WTC11 (cell line): ENCODE measurements around the gene RGN. TPM values are rescaled to one million over a fixed set of nuclear protein-coding genes. Genes with fewer than 3 reads are reported as not detected.
"Not testable (repeated sequence)": the region's sequence is repeated elsewhere in the genome, so short reads cannot be mapped to it uniquely, and the experiment has no call there.

ENCODE experiments used
- ATAC-seq: fragments of 200-7000 bp; cut with Tn5 transposase; 2 replicates; pipeline ENCODE4 v1.10.0; 2021; ENCODE audit warnings: mild to moderate bottlenecking, moderate library complexity
- CTCF ChIA-PET: fragments of 300-600 bp; sonication (Branson Sonifier 250); formaldehyde crosslinking; loops from one replicate; lab custom pipeline; 2021; ENCODE audit warnings: antibody characterized with exemption; lab: Charles Lee
- POLR2A ChIA-PET: fragments of 350-600 bp; sonication (Branson Sonifier 250); formaldehyde crosslinking; loops from one replicate; lab custom pipeline; 2021; ENCODE audit warnings: antibody characterized with exemption; lab: Charles Lee
- DNase-seq: peaks from one replicate; pipeline ENCODE4 v3.0.0; 2021; ENCODE audit warnings: low spot score
- H3K27ac Mint-ChIP-seq: 2 replicates; pipeline ENCODE4 v1.8.0; 2021; ENCODE audit warnings: mixed read lengths
- H3K27me3 Mint-ChIP-seq: 2 replicates; pipeline ENCODE4 v1.8.0; 2021; ENCODE audit warnings: low read depth, mild to moderate bottlenecking, moderate library complexity, mixed read lengths
- H3K36me3 Mint-ChIP-seq: 2 replicates; pipeline ENCODE4 v1.8.0; 2021; ENCODE audit warnings: mixed read lengths
- H3K4me1 Mint-ChIP-seq: 2 replicates; pipeline ENCODE4 v1.8.0; 2022; ENCODE audit warnings: mixed read lengths
- H3K4me3 Mint-ChIP-seq: 2 replicates; pipeline ENCODE4 v1.8.0; 2021; ENCODE audit warnings: mild to moderate bottlenecking, moderate library complexity, mixed read lengths
- H3K9me3 Mint-ChIP-seq: 2 replicates; pipeline ENCODE4 v1.8.0; 2021; ENCODE audit warnings: mixed read lengths
- ATF1 ChIP-seq: sonication (generic); formaldehyde crosslinking; IDR thresholded peaks from 2 replicates; pipeline ENCODE4 v1.8.1; 2023; ENCODE audit warnings: mild to moderate bottlenecking, moderate library complexity, missing genetic modification reagents
- CDX4 ChIP-seq: fragments of 250-450 bp; sonication (Bioruptor Pico); IDR thresholded peaks from 2 replicates; pipeline ENCODE4 v1.9.0; 2021; ENCODE audit warnings: moderate library complexity, mild to moderate bottlenecking, inconsistent platforms, borderline replicate concordance
- FOXK1 ChIP-seq: sonication (generic); formaldehyde crosslinking; IDR thresholded peaks from 2 replicates; pipeline ENCODE4 v1.8.0; 2022; ENCODE audit warnings: mild to moderate bottlenecking, moderate library complexity, missing genetic modification reagents
- GRHL2 ChIP-seq: fragments of 250-450 bp; sonication (Bioruptor Pico); IDR thresholded peaks from 2 replicates; pipeline ENCODE4 v1.8.0; 2022; ENCODE audit warnings: mild to moderate bottlenecking, moderate library complexity; ENCODE audit not compliant: insufficient replicate concordance, severe bottlenecking
- KAT7 ChIP-seq: sonication (generic); formaldehyde crosslinking; IDR thresholded peaks from 2 replicates; pipeline ENCODE4 v1.8.1; 2023; ENCODE audit warnings: missing genetic modification reagents, mild to moderate bottlenecking, borderline replicate concordance
- OVOL2 ChIP-seq: fragments of 250-450 bp; sonication (Bioruptor Pico); IDR thresholded peaks from 2 replicates; pipeline ENCODE4 v1.9.0; 2021; ENCODE audit warnings: mild to moderate bottlenecking, borderline replicate concordance
- SOX15 ChIP-seq: fragments of 250-450 bp; sonication (Bioruptor Pico); IDR thresholded peaks from 2 replicates; pipeline ENCODE4 v1.9.0; 2021; ENCODE audit warnings: mild to moderate bottlenecking
- TCF7 ChIP-seq: sonication (generic); formaldehyde crosslinking; IDR thresholded peaks from 2 replicates; pipeline ENCODE4 v1.8.0; 2022; ENCODE audit warnings: mild to moderate bottlenecking, low read depth, missing genetic modification reagents, moderate library complexity
- ZNF121 ChIP-seq: sonication (generic); formaldehyde crosslinking; IDR thresholded peaks from 2 replicates; pipeline ENCODE4 v1.8.0; 2023; ENCODE audit warnings: missing genetic modification reagents
- ZNF423 ChIP-seq: fragments of 250-450 bp; sonication (Bioruptor Pico); IDR thresholded peaks from 2 replicates; pipeline ENCODE4 v2.1.2; 2022; ENCODE audit warnings: mild to moderate bottlenecking, moderate library complexity
- ZNF425 ChIP-seq: fragments of 250-450 bp; sonication (Bioruptor Pico); conservative IDR thresholded peaks from 2 replicates; pipeline ENCODE4 v1.9.0; 2021; ENCODE audit warnings: mild to moderate bottlenecking
- total RNA-seq: library from RNA; stranded (reverse); gene quantifications from 3 replicates; pipeline ENCODE4 v1.2.3, GENCODE V29; 2021
- TF ChIP-seq, protein P1 (sequence below): sonication (generic); formaldehyde crosslinking; IDR thresholded peaks from 2 replicates; pipeline ENCODE4 v1.8.0; 2022; ENCODE audit warnings: mild to moderate bottlenecking, missing genetic modification reagents
- TF ChIP-seq, protein P2 (sequence below): fragments of 250-450 bp; sonication (Bioruptor Pico); IDR thresholded peaks from 2 replicates; pipeline ENCODE4 v1.9.0; 2021; ENCODE audit warnings: mild to moderate bottlenecking, borderline replicate concordance
- TF ChIP-seq, protein P3 (sequence below): sonication (generic); formaldehyde crosslinking; IDR thresholded peaks from 2 replicates; pipeline ENCODE4 v1.8.1; 2023; ENCODE audit warnings: mild to moderate bottlenecking, missing genetic modification reagents
- TF ChIP-seq, protein P4 (sequence below): sonication (generic); formaldehyde crosslinking; IDR thresholded peaks from 2 replicates; pipeline ENCODE4 v1.8.0; 2022; ENCODE audit warnings: mild to moderate bottlenecking, missing genetic modification reagents

RGN gene
- total RNA-seq, 1 experiment from 2014 or later = 2.7 TPM

DNA sequence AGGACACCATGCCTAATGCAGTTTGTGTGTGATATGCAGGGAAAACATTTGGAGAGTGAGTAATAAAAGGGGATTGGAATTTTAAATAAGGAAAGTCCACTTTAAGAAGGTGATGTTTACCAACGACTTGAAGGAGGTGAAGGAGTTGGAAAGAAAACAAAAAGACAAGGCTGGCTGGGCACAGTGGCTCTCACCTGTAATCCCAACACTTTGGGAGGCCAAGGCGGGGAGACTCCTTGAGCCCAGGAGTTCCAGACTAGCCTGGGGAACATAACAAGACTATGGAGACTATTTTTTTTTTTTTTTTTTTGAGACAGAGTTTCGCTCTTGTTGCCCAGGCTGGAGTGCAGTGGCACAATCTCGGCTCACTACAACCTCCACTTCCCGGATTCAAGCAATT lies 55.2 kb downstream of the RGN start:
- CTCF ChIA-PET = no interaction called here
- no peak for ATAC-seq

GRCh38 chrX:47135650-47136049 lies 57.4 kb downstream of the RGN start:
- H3K27ac Mint-ChIP-seq, DNase-seq, H3K4me3 Mint-ChIP-seq, H3K27me3 Mint-ChIP-seq, H3K9me3 Mint-ChIP-seq, ATAC-seq, POLR2A ChIA-PET, H3K36me3 Mint-ChIP-seq, H3K4me1 Mint-ChIP-seq: not testable (repeated sequence)
- CTCF ChIA-PET = interaction anchor here (1.2 kb wide), 1 partner anchor 10 kb away, joined by 7 read pairs; the partner anchor contains the start of gene RBM10

More for the DNA sequence above, 55.2 kb downstream of the RGN start:
- no peaks in the 10 kb centered on the region for H3K4me1 Mint-ChIP-seq
- no peak for DNase-seq
- H3K4me3 Mint-ChIP-seq = no peak overlapping the region
- H3K36me3 Mint-ChIP-seq = no peaks in the 10 kb centered on the region
- H3K27me3 Mint-ChIP-seq = no peaks in the 10 kb centered on the region
- TF ChIP-seq GRHL2 (CRISPR knock-in tag) = no peak
- TF ChIP-seq, protein P1, sequence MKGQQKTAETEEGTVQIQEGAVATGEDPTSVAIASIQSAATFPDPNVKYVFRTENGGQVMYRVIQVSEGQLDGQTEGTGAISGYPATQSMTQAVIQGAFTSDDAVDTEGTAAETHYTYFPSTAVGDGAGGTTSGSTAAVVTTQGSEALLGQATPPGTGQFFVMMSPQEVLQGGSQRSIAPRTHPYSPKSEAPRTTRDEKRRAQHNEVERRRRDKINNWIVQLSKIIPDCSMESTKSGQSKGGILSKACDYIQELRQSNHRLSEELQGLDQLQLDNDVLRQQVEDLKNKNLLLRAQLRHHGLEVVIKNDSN = no peak
- TF ChIP-seq, protein P2, sequence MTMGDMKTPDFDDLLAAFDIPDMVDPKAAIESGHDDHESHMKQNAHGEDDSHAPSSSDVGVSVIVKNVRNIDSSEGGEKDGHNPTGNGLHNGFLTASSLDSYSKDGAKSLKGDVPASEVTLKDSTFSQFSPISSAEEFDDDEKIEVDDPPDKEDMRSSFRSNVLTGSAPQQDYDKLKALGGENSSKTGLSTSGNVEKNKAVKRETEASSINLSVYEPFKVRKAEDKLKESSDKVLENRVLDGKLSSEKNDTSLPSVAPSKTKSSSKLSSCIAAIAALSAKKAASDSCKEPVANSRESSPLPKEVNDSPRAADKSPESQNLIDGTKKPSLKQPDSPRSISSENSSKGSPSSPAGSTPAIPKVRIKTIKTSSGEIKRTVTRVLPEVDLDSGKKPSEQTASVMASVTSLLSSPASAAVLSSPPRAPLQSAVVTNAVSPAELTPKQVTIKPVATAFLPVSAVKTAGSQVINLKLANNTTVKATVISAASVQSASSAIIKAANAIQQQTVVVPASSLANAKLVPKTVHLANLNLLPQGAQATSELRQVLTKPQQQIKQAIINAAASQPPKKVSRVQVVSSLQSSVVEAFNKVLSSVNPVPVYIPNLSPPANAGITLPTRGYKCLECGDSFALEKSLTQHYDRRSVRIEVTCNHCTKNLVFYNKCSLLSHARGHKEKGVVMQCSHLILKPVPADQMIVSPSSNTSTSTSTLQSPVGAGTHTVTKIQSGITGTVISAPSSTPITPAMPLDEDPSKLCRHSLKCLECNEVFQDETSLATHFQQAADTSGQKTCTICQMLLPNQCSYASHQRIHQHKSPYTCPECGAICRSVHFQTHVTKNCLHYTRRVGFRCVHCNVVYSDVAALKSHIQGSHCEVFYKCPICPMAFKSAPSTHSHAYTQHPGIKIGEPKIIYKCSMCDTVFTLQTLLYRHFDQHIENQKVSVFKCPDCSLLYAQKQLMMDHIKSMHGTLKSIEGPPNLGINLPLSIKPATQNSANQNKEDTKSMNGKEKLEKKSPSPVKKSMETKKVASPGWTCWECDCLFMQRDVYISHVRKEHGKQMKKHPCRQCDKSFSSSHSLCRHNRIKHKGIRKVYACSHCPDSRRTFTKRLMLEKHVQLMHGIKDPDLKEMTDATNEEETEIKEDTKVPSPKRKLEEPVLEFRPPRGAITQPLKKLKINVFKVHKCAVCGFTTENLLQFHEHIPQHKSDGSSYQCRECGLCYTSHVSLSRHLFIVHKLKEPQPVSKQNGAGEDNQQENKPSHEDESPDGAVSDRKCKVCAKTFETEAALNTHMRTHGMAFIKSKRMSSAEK = no peak
- TF ChIP-seq, protein P3, sequence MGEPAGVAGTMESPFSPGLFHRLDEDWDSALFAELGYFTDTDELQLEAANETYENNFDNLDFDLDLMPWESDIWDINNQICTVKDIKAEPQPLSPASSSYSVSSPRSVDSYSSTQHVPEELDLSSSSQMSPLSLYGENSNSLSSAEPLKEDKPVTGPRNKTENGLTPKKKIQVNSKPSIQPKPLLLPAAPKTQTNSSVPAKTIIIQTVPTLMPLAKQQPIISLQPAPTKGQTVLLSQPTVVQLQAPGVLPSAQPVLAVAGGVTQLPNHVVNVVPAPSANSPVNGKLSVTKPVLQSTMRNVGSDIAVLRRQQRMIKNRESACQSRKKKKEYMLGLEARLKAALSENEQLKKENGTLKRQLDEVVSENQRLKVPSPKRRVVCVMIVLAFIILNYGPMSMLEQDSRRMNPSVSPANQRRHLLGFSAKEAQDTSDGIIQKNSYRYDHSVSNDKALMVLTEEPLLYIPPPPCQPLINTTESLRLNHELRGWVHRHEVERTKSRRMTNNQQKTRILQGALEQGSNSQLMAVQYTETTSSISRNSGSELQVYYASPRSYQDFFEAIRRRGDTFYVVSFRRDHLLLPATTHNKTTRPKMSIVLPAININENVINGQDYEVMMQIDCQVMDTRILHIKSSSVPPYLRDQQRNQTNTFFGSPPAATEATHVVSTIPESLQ = no peak
- TF ChIP-seq FOXK1 (CRISPR knock-in tag) = no peak
- no peak for TF ChIP-seq KAT7 (CRISPR knock-in tag)
- TF ChIP-seq, all 79 proteins: peak for 0
- Mint-ChIP-seq H3K27ac (no peak overlapping the region), H3K9me3 (no peaks in the 10 kb centered on the region)
- POLR2A ChIA-PET = no interaction called here

GRCh38 chrX:47138171-47138570 lies 59.9 kb downstream of the RGN start:
- Mint-ChIP-seq H3K4me1 (peaks cover under 1% of the 10 kb centered on the region; the same call in 1 of the 2 replicates), H3K36me3 (peaks cover 18% of the 10 kb centered on the region), H3K9me3 (no peaks in the 10 kb centered on the region), H3K27me3 (no peaks in the 10 kb centered on the region), H3K27ac (no peak overlapping the region), H3K4me3 (no peak overlapping the region)
- no peak for ATAC-seq
- POLR2A ChIA-PET = no interaction called here
- no peak for DNase-seq
- CTCF ChIA-PET = no interaction called here
- TF ChIP-seq TCF7 (CRISPR knock-in tag) (no peak), FOXK1 (CRISPR knock-in tag) (no peak), ZNF423 (CRISPR knock-in tag) (no peak), CDX4 (CRISPR knock-in tag) (no peak), ZNF425 (no peak), ZNF121 (CRISPR knock-in tag) (no peak), SOX15 (CRISPR knock-in tag) (no peak), OVOL2 (CRISPR knock-in tag) (no peak), ATF1 (no peak)
- TF ChIP-seq, protein P2 = no peak
- TF ChIP-seq, protein P4, sequence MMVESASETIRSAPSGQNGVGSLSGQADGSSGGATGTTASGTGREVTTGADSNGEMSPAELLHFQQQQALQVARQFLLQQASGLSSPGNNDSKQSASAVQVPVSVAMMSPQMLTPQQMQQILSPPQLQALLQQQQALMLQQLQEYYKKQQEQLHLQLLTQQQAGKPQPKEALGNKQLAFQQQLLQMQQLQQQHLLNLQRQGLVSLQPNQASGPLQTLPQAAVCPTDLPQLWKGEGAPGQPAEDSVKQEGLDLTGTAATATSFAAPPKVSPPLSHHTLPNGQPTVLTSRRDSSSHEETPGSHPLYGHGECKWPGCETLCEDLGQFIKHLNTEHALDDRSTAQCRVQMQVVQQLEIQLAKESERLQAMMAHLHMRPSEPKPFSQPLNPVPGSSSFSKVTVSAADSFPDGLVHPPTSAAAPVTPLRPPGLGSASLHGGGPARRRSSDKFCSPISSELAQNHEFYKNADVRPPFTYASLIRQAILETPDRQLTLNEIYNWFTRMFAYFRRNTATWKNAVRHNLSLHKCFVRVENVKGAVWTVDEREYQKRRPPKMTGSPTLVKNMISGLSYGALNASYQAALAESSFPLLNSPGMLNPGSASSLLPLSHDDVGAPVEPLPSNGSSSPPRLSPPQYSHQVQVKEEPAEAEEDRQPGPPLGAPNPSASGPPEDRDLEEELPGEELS (CRISPR knock-in tag) = no peak
